GM11168 (cell line): Measurements from ENCODE around the gene CDH6.

ENCODE experiments used
- in situ Hi-C: fragments of 300-500 bp; cut with MboI; formaldehyde crosslinking; loops from one replicate; pipeline ENCODE4 v1.12.0; 2022; ENCODE audit warnings: low sequenced_read_pairs; ENCODE audit not compliant: unreplicated experiment

Gene CDH6

DNA sequence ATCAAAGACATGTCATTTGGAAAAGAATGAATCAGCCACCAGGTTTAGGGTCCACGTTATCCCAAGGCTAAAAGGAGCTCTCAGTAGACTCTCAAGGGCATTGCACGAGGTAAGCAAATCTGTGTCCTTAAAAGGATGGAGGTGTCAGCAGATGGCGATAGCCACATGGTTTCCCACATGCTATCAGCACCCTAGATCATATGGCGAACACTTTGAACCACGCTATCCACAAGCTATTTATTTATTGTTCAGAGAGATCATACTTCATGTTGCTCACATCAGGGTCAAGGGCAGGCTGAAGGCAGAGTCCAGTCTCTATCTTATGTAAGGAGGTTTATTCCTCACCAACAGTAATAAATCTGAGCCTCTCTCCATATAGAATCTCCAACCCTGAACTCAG, 43.7 kb downstream of the CDH6 start:
- in situ Hi-C loops: no loop called here

DNA sequence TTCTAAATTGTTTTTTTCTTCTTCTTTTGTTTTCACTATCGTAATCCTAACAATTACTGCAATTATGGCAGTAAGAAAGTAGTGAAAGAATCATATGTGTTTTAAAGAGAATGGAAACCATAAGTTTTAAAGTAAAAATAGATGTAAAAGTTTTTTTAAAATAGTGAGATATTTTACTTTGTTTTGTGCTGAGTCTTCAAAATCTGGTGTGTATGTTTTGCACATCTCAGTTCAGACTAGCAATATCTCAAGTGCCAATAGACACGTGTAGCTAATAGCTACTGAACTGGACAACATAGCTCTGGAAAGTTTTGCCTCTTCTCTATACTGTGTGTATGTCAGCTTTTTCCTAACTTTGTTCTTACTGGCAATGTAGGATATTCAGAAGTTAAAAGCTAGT, 45.0 kb downstream of the CDH6 start:
- in situ Hi-C loops: no loop called here

DNA sequence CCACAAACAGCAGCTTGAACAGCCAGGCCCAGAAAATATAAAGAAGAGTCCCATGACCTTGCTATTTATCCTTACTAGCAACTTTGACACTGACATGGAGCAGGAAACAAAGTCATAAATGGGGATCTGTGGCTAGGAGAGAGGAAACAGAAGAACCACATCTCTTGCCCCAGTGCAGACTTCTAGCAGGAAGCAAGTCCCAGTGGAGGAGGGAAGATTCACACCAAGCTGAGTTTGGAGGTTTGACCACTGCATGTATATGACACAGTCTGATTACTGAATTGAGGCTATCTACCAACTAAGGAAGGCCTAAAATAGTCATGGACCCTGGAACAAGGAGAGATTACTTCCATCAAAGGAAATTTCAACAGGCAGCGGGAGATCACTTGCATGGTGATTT, 51.4 kb downstream of the CDH6 start:
- in situ Hi-C loops: no loop called here

DNA sequence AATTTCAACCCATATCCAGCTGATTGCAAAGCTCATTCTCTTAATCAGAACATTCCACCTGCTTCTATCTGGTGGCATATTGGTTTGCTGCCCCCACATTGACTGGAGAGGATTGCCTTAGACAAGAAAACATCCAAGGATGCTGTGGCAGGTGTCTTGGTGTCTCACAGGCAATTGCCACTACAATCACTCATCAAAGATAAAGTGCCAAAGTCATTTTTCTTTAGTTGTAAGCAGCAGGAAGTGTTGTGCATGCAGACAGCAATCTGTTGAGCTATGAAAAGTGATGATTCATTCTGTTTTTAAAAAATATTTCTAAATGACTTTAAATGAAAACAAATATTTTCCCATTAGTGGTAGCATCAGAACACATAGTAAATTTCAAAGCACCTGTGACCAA, 53.9 kb downstream of the CDH6 start:
- in situ Hi-C loops: no loop called here

DNA sequence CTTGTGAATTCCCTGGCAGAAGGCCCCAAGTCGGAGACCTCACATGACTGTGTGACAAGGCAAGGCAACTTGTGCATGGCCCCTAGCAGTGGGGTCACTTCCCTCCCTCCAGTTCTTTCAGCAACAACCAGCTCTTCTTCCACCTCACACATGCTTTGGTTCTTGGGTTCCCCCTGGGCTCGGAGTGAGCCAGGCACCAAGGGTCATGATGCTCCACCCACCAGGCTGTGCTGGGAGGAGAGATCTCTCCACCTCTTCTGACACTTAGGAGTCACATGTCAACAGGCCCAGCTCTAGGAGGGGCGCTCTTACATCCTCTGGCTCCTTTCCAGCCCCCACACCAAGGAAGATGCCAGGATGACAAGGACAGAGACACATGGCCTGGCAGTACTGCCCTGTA, 56.7 kb downstream of the CDH6 start:
- in situ Hi-C loops: no loop called here

DNA sequence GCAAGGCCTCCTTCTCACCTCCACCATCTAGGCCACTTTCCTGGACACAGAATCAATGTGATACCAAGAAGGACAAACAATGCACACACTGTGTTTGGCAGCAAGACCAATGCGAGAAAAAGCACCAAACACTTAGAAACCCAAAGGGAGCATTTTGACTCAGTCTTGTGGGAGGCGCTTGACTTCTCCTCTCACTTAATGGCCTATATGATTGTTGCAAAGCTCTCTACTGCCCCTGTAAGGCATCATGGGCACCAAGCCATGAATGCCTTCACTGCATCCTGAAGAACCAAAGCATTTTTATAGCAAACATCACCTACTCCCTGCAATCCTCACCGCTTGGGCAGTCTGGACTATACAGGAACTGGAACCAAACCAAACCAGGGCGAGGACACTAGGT, 57.5 kb downstream of the CDH6 start:
- in situ Hi-C loops: no loop called here

DNA sequence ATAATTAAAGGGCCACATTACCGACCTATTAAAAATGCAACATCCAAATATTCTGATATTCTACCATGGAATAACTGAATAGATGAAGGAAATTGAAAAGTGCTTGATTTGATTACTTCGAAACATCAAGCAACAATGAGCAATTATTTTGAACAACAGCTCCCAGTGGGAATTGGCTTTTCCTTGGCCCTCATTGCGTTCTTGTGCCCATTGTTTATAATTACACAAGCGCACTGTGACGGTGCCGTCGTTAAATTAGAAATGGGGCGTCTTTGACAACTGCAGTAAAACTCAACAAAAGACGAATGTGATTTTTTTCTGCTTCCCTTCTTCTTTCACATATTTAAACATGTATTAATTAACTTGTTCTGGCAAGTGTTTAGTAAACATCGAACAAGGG, 61.6 kb downstream of the CDH6 start:
- in situ Hi-C loops: no loop called here

DNA sequence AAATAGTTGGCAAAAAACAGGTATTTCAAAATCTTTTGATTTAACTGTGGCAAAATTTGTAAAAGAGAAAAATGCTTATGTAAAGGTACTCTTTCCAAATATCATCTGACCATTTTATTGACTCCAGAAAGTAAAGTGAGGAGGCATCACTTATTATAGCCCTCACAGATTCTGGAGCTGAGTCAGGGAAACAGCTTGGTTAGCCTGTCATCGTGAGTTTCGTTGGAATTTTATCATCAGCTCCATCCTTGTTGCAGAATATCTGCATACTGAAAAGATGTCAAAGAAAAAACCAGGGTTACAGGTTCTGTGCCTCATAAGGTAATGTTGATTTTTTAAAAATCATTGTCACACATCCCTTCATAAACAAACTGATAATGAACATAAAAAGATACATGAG, 74.8 kb downstream of the CDH6 start:
- in situ Hi-C loops: no loop called here

DNA sequence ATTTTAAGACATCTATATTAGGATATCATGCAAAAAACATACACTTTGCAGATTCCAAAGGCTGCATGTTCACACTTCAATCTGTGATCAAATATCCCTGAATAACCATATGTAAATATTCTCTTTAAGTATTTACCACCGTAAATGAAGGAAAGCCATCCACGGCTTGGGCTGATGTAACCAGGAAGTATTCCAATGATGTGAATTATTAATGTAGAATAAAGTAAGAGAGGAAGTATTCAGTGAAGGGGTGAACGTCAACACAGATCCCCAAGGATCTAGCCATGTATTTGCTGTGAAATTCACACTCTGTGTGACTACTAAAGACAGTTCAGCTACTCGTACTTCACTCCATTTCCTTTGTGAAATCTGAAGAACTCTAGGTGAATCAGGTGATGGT, 75.2 kb downstream of the CDH6 start:
- in situ Hi-C loops: no loop called here

DNA sequence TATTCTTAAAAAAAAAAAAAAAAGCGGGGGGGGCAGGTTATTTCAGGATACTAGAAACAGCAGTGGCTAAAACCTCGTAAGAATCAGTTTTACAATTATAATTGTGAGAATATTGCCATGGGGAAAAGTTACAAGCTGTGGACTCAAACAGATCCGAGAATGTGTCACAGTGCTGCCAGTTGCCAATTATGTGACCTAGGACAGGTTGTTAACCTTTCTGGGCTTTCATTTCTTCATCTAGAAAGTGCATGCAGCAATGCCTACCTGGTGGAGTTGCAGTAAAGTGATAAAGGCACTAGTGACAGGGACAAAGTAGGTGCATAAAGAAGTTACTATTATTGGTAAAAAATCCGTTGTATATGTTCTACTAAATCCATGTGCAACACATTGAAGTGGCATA, 75.8 kb downstream of the CDH6 start:
- in situ Hi-C loops: no loop called here

DNA sequence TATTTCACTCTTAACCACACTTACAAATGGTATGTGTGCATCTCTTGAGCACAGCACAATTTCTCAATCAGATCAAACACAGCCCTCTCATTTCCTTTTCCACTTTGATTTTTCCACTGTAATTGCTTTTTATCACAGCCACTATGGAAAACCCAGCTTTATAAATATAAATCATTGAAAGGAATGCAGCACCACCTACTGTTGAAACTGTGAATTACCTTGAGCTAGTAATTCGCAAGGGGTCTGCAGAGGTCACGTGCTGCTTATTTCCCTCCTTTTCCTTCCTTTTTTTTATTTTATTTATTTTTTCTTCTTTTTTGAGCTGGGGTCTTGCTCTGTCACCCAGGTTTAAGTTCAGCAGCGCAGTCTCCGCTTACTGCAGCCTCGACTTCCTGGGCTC, 76.9 kb downstream of the CDH6 start:
- in situ Hi-C loops: no loop called here

DNA sequence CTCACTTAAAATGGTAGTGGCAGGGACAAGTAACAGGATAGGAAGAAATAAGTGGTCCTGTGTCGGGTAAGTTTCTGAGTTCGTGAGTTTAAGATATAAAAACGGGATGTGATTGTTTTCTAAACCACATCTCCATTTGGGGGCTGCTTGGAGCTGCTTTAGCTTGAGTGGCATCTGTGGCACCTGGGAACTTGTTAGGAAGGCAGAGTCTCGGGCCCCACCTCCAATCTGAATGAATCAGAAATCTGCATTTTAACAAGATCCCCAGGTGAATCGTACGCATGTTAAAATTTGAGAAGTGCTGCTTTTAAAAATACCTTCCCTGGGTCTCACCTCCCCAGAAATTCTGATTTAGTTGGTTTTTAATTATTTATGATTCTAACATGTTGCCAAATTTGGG, 78.1 kb downstream of the CDH6 start:
- in situ Hi-C loops: no loop called here

DNA sequence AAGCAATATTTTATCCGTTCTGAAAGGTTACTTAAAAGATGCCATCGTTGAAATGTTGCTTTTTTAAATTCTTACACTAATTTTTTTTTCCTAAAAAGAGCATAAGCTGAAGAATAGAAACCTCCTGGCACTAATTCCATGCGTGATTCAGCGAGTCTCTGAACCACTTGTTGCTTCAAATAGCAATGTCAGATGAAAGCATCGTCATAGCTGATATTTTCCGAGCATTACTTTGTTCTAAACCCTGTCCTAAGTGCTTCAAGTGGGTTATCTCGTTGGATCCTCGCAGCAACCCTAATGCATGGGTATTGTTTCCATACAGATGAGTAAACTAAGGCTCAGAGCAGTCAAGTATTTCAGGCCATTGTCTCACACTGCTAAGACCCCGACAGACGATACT, 79.7 kb downstream of the CDH6 start:
- in situ Hi-C loops: no loop called here

DNA sequence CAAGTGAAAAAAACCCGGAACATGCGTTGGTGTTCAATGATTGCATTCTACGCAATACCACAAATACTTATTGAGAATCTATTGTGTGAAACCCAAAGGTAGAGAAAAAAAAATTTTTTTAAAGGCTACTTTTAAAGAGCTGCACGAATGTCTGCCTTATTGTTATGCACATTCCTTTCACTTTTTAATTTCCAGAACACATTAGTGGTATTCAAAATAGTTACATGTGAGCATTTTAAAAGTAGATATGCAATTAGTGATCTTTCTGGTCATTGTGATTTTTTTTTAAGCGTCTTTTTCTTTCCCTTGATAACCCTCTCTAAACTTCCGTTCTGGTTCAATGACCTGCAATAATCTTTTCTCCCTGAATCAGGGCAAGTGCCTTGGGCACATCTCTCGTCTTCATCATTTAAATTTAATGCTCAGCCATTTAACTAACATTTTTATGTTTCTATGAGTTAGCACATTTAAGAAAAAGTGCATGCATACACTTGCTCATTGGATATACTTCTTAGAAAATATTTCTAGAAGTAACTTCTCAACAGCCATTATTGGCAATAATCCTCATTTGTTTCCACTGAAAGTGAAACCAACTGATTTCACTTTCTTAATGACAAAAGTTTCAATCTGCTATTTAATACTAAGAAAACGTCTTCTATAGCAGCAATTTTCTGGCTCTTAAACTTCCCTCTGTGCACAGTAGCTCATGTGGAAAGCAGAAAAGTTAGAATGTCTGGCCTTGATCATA, 80.3 kb downstream of the CDH6 start:
- in situ Hi-C loops: no loop called here

DNA sequence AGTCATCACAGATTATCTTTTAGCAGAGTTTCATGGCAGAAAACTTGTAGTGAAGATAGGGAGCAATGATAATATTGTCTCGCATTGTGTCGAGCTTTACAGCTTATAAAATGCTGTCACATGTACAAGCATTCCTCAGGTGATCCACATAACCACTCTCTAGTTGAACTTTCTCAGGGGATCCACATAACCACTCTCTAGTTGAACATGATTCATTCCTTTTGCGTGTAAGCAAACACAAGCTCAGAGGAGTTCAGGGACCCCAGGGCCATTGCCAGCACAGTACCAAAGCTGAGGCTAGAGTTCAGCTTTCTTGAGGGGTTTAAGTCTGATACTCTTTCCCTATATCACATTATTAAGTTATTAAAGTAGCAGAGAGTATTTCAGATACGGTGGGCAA, 86.7 kb downstream of the CDH6 start:
- in situ Hi-C loops: no loop called here

DNA sequence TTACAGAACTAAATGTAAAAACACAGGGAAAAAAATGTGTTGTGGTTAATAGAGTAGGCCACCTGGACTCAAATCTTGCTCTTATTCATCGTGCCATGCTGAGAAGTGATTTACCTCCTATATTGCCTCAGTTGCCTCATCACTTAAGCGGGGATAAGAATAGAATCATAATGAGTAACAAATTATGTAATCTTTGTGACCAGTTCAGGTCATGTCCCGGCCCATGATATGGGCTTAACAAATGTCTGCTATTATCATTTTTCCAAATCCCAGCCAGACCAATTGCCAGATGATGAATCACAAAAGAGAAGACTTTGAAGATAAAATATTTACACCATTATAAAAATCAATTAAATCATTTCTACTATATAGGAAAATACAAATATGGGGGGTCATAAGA, 89.8 kb downstream of the CDH6 start:
- in situ Hi-C loops: no loop called here

DNA sequence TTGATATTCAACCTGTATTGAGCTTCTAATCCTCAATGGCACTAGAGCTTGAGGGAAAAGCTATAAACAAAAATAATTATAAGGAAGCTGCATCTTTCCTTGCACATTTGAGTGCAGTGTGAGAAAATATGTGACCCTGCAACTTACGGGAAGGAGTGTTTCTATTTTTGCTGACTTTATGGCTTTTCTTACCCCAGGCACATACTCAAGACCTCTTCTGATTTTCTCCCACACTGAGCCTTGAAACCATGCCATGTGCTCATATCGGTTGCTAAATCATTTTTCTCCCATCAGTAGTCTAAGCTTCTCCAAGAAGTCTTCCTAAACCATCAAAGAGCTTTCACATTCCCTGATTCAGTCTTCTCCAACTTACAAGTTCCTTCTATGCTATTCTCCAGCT, 91.5 kb downstream of the CDH6 start:
- in situ Hi-C loops: no loop called here

DNA sequence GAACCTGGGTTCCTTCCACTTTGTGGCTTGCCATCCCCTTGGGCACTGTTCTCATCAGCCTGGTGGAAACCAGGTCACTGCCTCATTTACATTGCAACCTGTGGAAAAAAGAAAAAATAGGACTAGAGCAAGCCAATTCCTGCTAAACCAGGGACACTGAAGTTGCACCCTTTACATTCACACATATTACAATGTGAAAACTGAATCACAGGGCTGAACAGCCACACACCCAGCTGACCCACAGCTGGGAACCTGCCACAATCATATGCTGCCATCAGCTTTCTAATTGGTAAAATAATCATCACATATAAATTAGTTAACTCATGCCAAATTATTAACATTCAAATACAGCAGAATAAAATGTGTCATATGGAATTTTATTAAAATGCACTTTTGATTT, 94.5 kb downstream of the CDH6 start:
- in situ Hi-C loops: no loop called here

DNA sequence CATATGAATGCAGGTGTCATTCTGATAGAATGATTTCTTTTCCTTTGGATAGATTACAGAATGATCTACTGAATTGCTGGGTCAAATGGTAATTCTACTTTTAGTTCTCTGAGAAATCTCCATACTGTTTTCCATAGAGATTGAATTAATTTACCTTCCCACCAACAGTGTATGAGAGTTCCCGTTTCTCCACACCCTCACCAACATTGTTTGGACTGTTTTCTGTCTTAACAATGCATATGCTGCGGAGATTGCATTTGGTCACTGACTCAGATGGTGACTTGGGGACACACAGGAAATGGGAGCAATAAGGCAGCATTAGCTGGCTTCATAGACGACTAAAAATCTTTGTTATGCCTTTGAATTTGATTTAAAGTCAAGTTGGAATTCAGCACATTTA, 95.9 kb downstream of the CDH6 start:
- in situ Hi-C loops: no loop called here

DNA sequence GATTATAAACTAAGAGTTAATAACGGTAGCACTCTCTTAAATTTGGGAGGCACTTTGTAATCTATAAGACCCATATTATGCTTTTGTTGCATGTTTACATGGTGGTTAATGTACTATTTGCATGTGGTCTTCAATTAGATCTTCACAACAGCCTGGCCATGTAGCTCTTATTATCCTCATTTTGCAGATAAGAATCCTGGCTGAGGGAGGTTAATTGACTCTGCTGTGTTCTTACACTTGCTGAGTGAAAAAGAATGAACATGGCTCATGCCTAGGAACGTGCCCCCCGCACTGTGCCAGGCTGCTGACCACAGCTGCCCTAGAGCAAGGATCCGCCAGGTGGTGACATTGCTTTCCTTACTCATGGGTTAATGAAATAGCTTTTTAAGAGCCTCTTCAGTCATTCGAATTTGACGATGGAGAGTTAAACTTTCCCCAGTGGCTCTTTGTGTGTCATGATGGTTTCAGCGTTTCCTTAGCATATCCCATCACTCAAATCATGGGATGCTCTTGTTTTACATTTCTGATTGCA, 97.9 kb downstream of the CDH6 start:
- in situ Hi-C loops: no loop called here

DNA sequence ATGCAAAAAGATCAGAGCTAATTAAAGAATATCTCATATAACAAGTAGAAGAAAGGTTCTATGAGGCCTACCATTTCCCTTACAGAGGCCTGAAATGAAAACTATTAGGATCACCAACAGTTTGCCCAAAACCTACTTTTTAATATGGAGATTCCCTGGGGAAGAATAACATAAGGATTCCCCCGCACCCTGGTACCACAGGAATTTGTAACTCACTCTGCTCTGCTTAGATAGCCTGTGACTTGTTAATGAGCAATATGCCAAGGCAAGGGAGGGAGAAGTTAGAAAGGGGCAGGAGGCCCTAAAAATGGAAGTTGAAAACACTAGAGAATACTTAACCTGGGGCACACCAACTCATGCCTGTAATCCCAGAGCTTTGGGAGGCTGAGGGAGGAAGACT, 107.0 kb downstream of the CDH6 start:
- in situ Hi-C loops: no loop called here

DNA sequence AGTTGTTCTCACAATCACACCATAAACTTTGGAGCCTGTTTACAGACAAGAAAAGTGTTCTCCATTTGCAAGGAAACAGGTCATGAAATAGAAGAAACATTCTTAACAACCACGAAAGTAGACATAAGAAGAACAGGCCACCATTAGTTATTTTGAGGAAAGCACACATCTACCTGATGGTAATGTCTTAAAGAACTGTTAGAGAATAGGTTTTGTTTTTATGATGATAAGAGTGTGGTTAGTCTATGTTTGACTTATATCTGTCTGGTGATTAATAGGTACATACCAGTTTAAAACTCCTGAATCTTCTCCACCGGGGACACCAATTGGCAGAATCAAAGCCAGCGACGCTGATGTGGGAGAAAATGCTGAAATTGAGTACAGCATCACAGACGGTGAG, 108.3 kb downstream of the CDH6 start:
- in situ Hi-C loops: no loop called here

DNA sequence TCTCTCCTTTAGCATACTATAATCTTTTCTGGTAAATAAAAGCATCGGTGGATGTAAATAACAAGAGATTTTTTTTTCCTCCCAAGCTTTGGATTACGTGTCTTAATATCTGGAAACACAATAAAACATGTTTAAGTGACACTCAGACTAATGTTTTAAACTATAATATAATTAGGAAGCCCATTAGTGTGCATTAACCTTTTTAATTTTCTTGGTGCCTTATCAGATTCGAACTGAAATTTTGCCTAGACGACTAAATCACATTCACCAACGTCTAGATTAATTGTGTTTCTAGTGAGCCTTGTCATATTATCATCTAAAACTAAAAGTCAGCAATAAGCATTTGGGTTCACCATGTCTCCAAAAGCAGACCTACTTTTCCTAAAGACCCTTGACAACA, 110.2 kb downstream of the CDH6 start:
- in situ Hi-C loops: no loop called here
